K562 (cell line): ENCODE data around the gene FOXJ3. TPM values are rescaled to one million over a fixed set of nuclear protein-coding genes. Genes with fewer than 3 reads are reported as not detected.

Source experiments
- ARID4B ChIP-seq: sonication (generic); formaldehyde crosslinking; IDR thresholded peaks from 2 replicates; pipeline ENCODE4 v1.8.0; 2022; ENCODE audit warnings: mild to moderate bottlenecking, missing genetic modification reagents
- CHD2 ChIP-seq: IDR thresholded peaks from 2 replicates; pipeline ENCODE4 v1.6.1; 2011; ENCODE audit warnings: low read depth, low read length
- FOXA3 ChIP-seq, 2 experiments: fragments of 450-650 bp in 1 of 2; sonication (generic) in 1 of 2; formaldehyde crosslinking; IDR thresholded peaks in 1 of 2; conservative IDR thresholded peaks in 1 of 2; 2 replicates each; pipeline versions ENCODE4 v1.4.0 to v1.8.0; 2020 to 2022; ENCODE audit warnings: mild to moderate bottlenecking in 2 of 2, missing genetic modification reagents in 1 of 2
- GABPA ChIP-seq: fragments of 200-800 bp; sonication (Bioruptor generic); conservative IDR thresholded peaks from 2 replicates; pipeline ENCODE4 v1.6.1; 2016; ENCODE audit warnings: low read depth, missing genetic modification characterization, missing compliant biosample characterization
- GTF2F1 ChIP-seq: IDR thresholded peaks from 2 replicates; pipeline ENCODE4 v1.6.1; 2011; ENCODE audit warnings: low read depth, low read length, improper control_type of control experiment
- HNRNPK ChIP-seq: fragments of 200-400 bp; formaldehyde crosslinking; IDR thresholded peaks from one replicate; pipeline ENCODE4 v1.6.1; 2018; ENCODE audit warnings: mild to moderate bottlenecking, low read depth, low read length; ENCODE audit not compliant: poor library complexity, severe bottlenecking
- JUNB ChIP-seq: fragments of 450-650 bp; formaldehyde crosslinking; conservative IDR thresholded peaks from 2 replicates; pipeline ENCODE4 v1.4.0; 2020; ENCODE audit warnings: mild to moderate bottlenecking
- NFXL1 ChIP-seq: fragments of 450-650 bp; formaldehyde crosslinking; IDR thresholded peaks from 2 replicates; pipeline ENCODE4 v1.4.0; 2021; ENCODE audit warnings: mild to moderate bottlenecking
- RBM34 ChIP-seq: fragments of 200-400 bp; formaldehyde crosslinking; IDR thresholded peaks from 2 replicates; pipeline ENCODE4 v1.6.1; 2018; ENCODE audit warnings: low read length, borderline replicate concordance; ENCODE audit not compliant: insufficient read depth
- RREB1 ChIP-seq: fragments of 250-450 bp; sonication (Bioruptor Pico); IDR thresholded peaks from 2 replicates; pipeline ENCODE4 v1.4.0; 2020
- SMARCE1 ChIP-seq: fragments of 450-650 bp; IDR thresholded peaks from 2 replicates; pipeline ENCODE4 v1.7.1; 2016; ENCODE audit warnings: mild to moderate bottlenecking
- SNRNP70 ChIP-seq: fragments of 200-400 bp; formaldehyde crosslinking; optimal IDR thresholded peaks from 2 replicates; pipeline ENCODE3; 2017; ENCODE audit warnings: low read depth, low read length
- SP1 ChIP-seq: sonication (generic); formaldehyde crosslinking; IDR thresholded peaks from 2 replicates; pipeline ENCODE4 v1.8.1; 2022; ENCODE audit warnings: mild to moderate bottlenecking, missing genetic modification reagents
- TARDBP ChIP-seq: fragments of 450-650 bp; IDR thresholded peaks from 2 replicates; pipeline ENCODE4 v1.6.1; 2016
- TGIF2 ChIP-seq: sonication (generic); formaldehyde crosslinking; IDR thresholded peaks from 2 replicates; pipeline ENCODE4 v1.8.1; 2022; ENCODE audit warnings: mild to moderate bottlenecking, missing genetic modification reagents, moderate library complexity
- VEZF1 ChIP-seq: fragments of 200-800 bp; sonication (Bioruptor generic); IDR thresholded peaks from 2 replicates; pipeline ENCODE4 v1.6.1; 2017; ENCODE audit warnings: missing genetic modification characterization, missing compliant biosample characterization
- ZEB2 ChIP-seq: fragments of 450-650 bp; IDR thresholded peaks from 2 replicates; pipeline ENCODE4 v1.6.1; 2016
- ZKSCAN1 ChIP-seq: fragments of 150-350 bp; IDR thresholded peaks from 2 replicates; pipeline ENCODE4 v1.6.1; 2016; ENCODE audit warnings: low read depth, low read length
- polyA plus RNA-seq, 8 experiments: library from polyadenylated mRNA; depleted of rRNA in 4 of 8; stranded (reverse) in 5 of 8; unstranded in 3 of 8; fragments of >200 nt; fragmentation: Nextera tagmentation in 2 of 8; fragmentation: Illumina TruSeq in 1 of 8; extraction: Ambion mirVana in 2 of 8; extraction: Trizol in 1 of 8; gene quantifications; 2 replicates each; pipeline versions ENCODE4 v1.2.1 to v1.2.3, GENCODE V29; 2011 to 2014; ENCODE audit warnings: inconsistent platforms in 1 of 8, missing spikeins in 1 of 8
- total RNA-seq, 7 experiments: library from RNA; depleted of rRNA in 6 of 7; stranded (reverse); fragments of >200 nt in 6 of 7; fragmentation: Illumina TruSeq in 2 of 7; extraction: Trizol in 2 of 7; gene quantifications; 2 replicates each; pipeline versions ENCODE4 v1.2.1 to v1.2.3, GENCODE V29; 2011 to 2021; ENCODE audit warnings: low replicate concordance in 1 of 7

FOXJ3 gene
- total and polyA plus RNA-seq, 9 of the 15 experiments (the other 6 are each of a cell fraction or from before 2014, with no cell fraction given): 8.7 to 35.3 (median 23.4) TPM

- TF ChIP-seq RREB1 (CRISPR knock-in tag): no peak
- TF ChIP-seq GTF2F1: no peak
- peak; percentile 52; the same call in 1 of the 2 replicates for TF ChIP-seq ZEB2
- TF ChIP-seq HNRNPK: peak; percentile 98
- no peak for TF ChIP-seq TARDBP
- no peak for TF ChIP-seq GABPA (tag)
- no peak for TF ChIP-seq CHD2
- no peak for TF ChIP-seq SNRNP70
- TF ChIP-seq VEZF1 (CRISPR knock-in tag): no peak
- TF ChIP-seq RBM34: no peak
- peak in 1 of 2 experiments; percentile 77; a peak in 2 of 4 replicates for TF ChIP-seq FOXA3 (CRISPR knock-in tag; conservative IDR thresholded peaks at IDR 0.05 in 1 of 2, IDR thresholded peaks at IDR 0.05 in 1 of 2)
- TF ChIP-seq JUNB (CRISPR knock-in tag): no peak
- no peak for TF ChIP-seq ARID4B
- TF ChIP-seq NFXL1: no peak
- no peak for TF ChIP-seq ZKSCAN1
- TF ChIP-seq TGIF2: no peak
- no peak for TF ChIP-seq SP1 (CRISPR knock-in tag)
- TF ChIP-seq SMARCE1: peak; percentile 77; the same call in 1 of the 2 replicates
Observed at GRCh38 chr1:42221952-42222606, 113.0 kb downstream of the FOXJ3 start (continued).
